GM06990 (cell line): ENCODE results near the gene RPTOR.

Experiments used
- DNase-seq: peaks from one replicate; pipeline ENCODE4 v3.0.0-alpha.2; 2011; ENCODE audit not compliant: insufficient read length; ENCODE audit errors: extremely low read depth
- H3K27me3 ChIP-seq: replicated peaks from 2 replicates; pipeline ENCODE4 v1.6.0; 2011; ENCODE audit warnings: low read length; ENCODE audit not compliant: control insufficient read depth, insufficient read depth
- H3K36me3 ChIP-seq: 2 replicates; pipeline ENCODE4 v1.5.1; 2011; ENCODE audit warnings: low read length; ENCODE audit not compliant: control insufficient read depth, insufficient read depth
- H3K4me3 ChIP-seq: replicated peaks from 2 replicates; pipeline ENCODE4 v1.5.1; 2011; ENCODE audit warnings: low read depth, mild to moderate bottlenecking, control low read depth, low read length
- CTCF ChIP-seq: IDR thresholded peaks from 2 replicates; pipeline ENCODE4 v1.5.1; 2011; ENCODE audit warnings: low read length, control low read depth, mild to moderate bottlenecking, inconsistent platforms; ENCODE audit not compliant: insufficient read depth, poor library complexity, severe bottlenecking

Gene RPTOR

GRCh38 chr17:80691784-80692183 is 147.1 kb downstream of the RPTOR start:
- Histone ChIP-seq H3K27me3 (no peaks in the 10 kb centered on the region), H3K36me3 (no peaks in the 10 kb centered on the region; the same call in 1 of the 2 replicates), H3K4me3 (no peak overlapping the region)
- TF ChIP-seq CTCF: no peak
- DNase-seq: no peak

GRCh38 chr17:80692931-80693467 is 148.4 kb downstream of the RPTOR start:
- TF ChIP-seq CTCF: no peak
- Histone ChIP-seq H3K4me3 (no peak overlapping the region), H3K36me3 (no peaks in the 10 kb centered on the region), H3K27me3 (no peaks in the 10 kb centered on the region)
- no peak for DNase-seq

- no peak for DNase-seq
- Histone ChIP-seq H3K36me3 (no peaks in the 10 kb centered on the region), H3K4me3 (no peak overlapping the region), H3K27me3 (no peaks in the 10 kb centered on the region)
- TF ChIP-seq CTCF: no peak
Observed at GRCh38 chr17:80693511-80693910, 148.9 kb downstream of the RPTOR start.

- TF ChIP-seq CTCF: no peak
- Histone ChIP-seq H3K27me3 (no peaks in the 10 kb centered on the region), H3K4me3 (no peak overlapping the region), H3K36me3 (no peaks in the 10 kb centered on the region)
- DNase-seq: no peak
Observed at GRCh38 chr17:80694085-80694991, 149.7 kb downstream of the RPTOR start.

- Histone ChIP-seq H3K36me3 (no peaks in the 10 kb centered on the region), H3K4me3 (no peak overlapping the region), H3K27me3 (no peaks in the 10 kb centered on the region)
- DNase-seq: no peak
- TF ChIP-seq CTCF: no peak
Observed at GRCh38 chr17:80694992-80695912, 150.6 kb downstream of the RPTOR start.
